ENCODE results near the gene INSYN2B.
"Not testable (repeated sequence)": the region's sequence is repeated elsewhere in the genome, so short reads cannot be mapped to it uniquely, and the experiment has no call there.

INSYN2B gene

GRCh38 chr5:169973056-169973455 lies 7.2 kb downstream of the INSYN2B start:
- in situ Hi-C loops (cut with MboI; ENCODE audit: low sequenced_read_pairs), result no loop called here

GRCh38 chr5:169971780-169972179 lies 8.5 kb downstream of the INSYN2B start:
- in situ Hi-C loops (cut with MboI; ENCODE audit: low sequenced_read_pairs), result no loop called here

GRCh38 chr5:169970911-169971765 lies 9.2 kb downstream of the INSYN2B start:
- in situ Hi-C loops (cut with MboI; ENCODE audit: low sequenced_read_pairs), result no loop called here

- in situ Hi-C loops (cut with MboI; ENCODE audit: low sequenced_read_pairs), result no loop called here
Observed at GRCh38 chr5:169970339-169970738, 10.0 kb downstream of the INSYN2B start.

- in situ Hi-C loops (cut with MboI; ENCODE audit: low sequenced_read_pairs), result no loop called here
Observed at GRCh38 chr5:169964246-169964645, 16.0 kb downstream of the INSYN2B start.

GRCh38 chr5:169960659-169961058 lies 19.6 kb downstream of the INSYN2B start:
- in situ Hi-C loops (cut with MboI; ENCODE audit: low sequenced_read_pairs), result no loop called here

GRCh38 chr5:169958278-169958677 lies 22.0 kb downstream of the INSYN2B start:
- in situ Hi-C loops (cut with MboI; ENCODE audit: low sequenced_read_pairs), result no loop called here

- in situ Hi-C loops (cut with MboI; ENCODE audit: low sequenced_read_pairs), result no loop called here
Observed at GRCh38 chr5:169956756-169957155, 23.5 kb downstream of the INSYN2B start.

- in situ Hi-C loops (cut with MboI; ENCODE audit: low sequenced_read_pairs), result no loop called here
Observed at GRCh38 chr5:169956126-169956525, 24.2 kb downstream of the INSYN2B start.

GRCh38 chr5:169954786-169955185 lies 25.5 kb downstream of the INSYN2B start:
- in situ Hi-C loops (cut with MboI; ENCODE audit: low sequenced_read_pairs), result no loop called here

GRCh38 chr5:169953196-169953595 lies 27.1 kb downstream of the INSYN2B start:
- in situ Hi-C loops (cut with MboI; ENCODE audit: low sequenced_read_pairs), result not testable (repeated sequence)

GRCh38 chr5:169950333-169950732 lies 30.0 kb downstream of the INSYN2B start:
- in situ Hi-C loops (cut with MboI; ENCODE audit: low sequenced_read_pairs), result no loop called here

GRCh38 chr5:169946743-169947295 lies 33.5 kb downstream of the INSYN2B start:
- in situ Hi-C loops (cut with MboI; ENCODE audit: low sequenced_read_pairs), result no loop called here

GRCh38 chr5:169945831-169946261 lies 34.4 kb downstream of the INSYN2B start:
- in situ Hi-C loops (cut with MboI; ENCODE audit: low sequenced_read_pairs), result no loop called here

GRCh38 chr5:169944922-169945680 lies 35.2 kb downstream of the INSYN2B start:
- in situ Hi-C loops (cut with MboI; ENCODE audit: low sequenced_read_pairs), result no loop called here

GRCh38 chr5:169944115-169944514 lies 36.2 kb downstream of the INSYN2B start:
- in situ Hi-C loops (cut with MboI; ENCODE audit: low sequenced_read_pairs), result no loop called here

GRCh38 chr5:169943026-169943425 lies 37.3 kb downstream of the INSYN2B start:
- in situ Hi-C loops (cut with MboI; ENCODE audit: low sequenced_read_pairs), result no loop called here

- in situ Hi-C loops (cut with MboI; ENCODE audit: low sequenced_read_pairs), result no loop called here
Observed at GRCh38 chr5:169942181-169942580, 38.1 kb downstream of the INSYN2B start.

- in situ Hi-C loops (cut with MboI; ENCODE audit: low sequenced_read_pairs), result no loop called here
Observed at GRCh38 chr5:169941542-169941941, 38.8 kb downstream of the INSYN2B start.

- in situ Hi-C loops (cut with MboI; ENCODE audit: low sequenced_read_pairs), result no loop called here
Observed at GRCh38 chr5:169939731-169940130, 40.6 kb downstream of the INSYN2B start.

- in situ Hi-C loops (cut with MboI; ENCODE audit: low sequenced_read_pairs), result no loop called here
Observed at GRCh38 chr5:169938439-169938838, 41.9 kb downstream of the INSYN2B start.

GRCh38 chr5:169935762-169936161 lies 44.5 kb downstream of the INSYN2B start:
- in situ Hi-C loops (cut with MboI; ENCODE audit: low sequenced_read_pairs), result no loop called here

Measured in HL-60/S4 treated with phorbol 12-myristate 13-acetate at 8.2 ng/mL for 4 days and 3 days (cell line).